ENCODE results near the gene HMGN4. TPM values are rescaled to one million over a fixed set of nuclear protein-coding genes. Genes with fewer than 3 reads are reported as not detected.
"Not testable (repeated sequence)": the region's sequence is repeated elsewhere in the genome, so short reads cannot be mapped to it uniquely, and the experiment has no call there.

Gene HMGN4
- total RNA-seq, 2 experiments from 2014 or later, result 22.7 to 24.8 TPM

GRCh38 chr6:26502165-26502564 is 36.0 kb upstream of the HMGN4 start:
- peak overlapping the region; percentile 82 for H3K4me3 Mint-ChIP-seq
- peaks cover 16% of the 10 kb centered on the region for H3K4me1 Mint-ChIP-seq (ENCODE audit: low read depth)
- H3K36me3 Mint-ChIP-seq (ENCODE audit: low read depth), result no peaks in the 10 kb centered on the region
- Histone ChIP-seq H3K4me1 (ENCODE audit: insufficient read depth, low read length) (peaks cover 13% of the 10 kb centered on the region), H3K9me3 (ENCODE audit: control insufficient read depth in 1 of 2, insufficient read depth in 1 of 2, low read length in 2 of 2) (peaks cover 0 to 5% of the 10 kb centered on the region in 2 experiments), H3K36me3 (ENCODE audit: insufficient read depth, low read length) (no peaks in the 10 kb centered on the region), H3K4me3 (ENCODE audit: low read length) (peak overlapping the region; percentile 50), H3K27me3 (ENCODE audit: control insufficient read depth in 1 of 2, insufficient read depth in 2 of 2, low read length in 2 of 2) (peaks cover 5 to 25% of the 10 kb centered on the region in 2 experiments), H3K27ac (ENCODE audit: low read depth in 1 of 2, low read length in 2 of 2) (no peak overlapping the region)
- DNase-seq, result peak in 1 of 14 experiments; percentile 8
- intact Hi-C loops (cut with DNase I, micrococcal nuclease), result no loop called here
- H3K27ac Mint-ChIP-seq, result no peak overlapping the region
- H3K9me3 Mint-ChIP-seq, result no peaks in the 10 kb centered on the region
- ATAC-seq (ENCODE audit: poor library complexity), result peak; percentile 32
- POLR2A ChIA-PET, result interaction anchor here (0.9 to 3.8 kb wide), 6 partner anchors 17 to 35 kb away, joined by 3 to 25 read pairs (median 5); partner anchors contain the start of gene HMGN4
- no peak for TF ChIP-seq CTCF (IDR thresholded peaks at IDR 0.05)
- peaks cover 40% of the 10 kb centered on the region for H3K27me3 Mint-ChIP-seq
- CTCF ChIA-PET, result interaction anchor here (1.2 kb wide), 1 partner anchor 31 kb away, joined by 3 read pairs; no protein-coding TSS in a partner anchor

- Mint-ChIP-seq H3K4me3 (no peak overlapping the region), H3K4me1 (ENCODE audit: low read depth) (peaks cover 16% of the 10 kb centered on the region), H3K27ac (no peak overlapping the region), H3K9me3 (no peaks in the 10 kb centered on the region), H3K27me3 (peaks cover 40% of the 10 kb centered on the region), H3K36me3 (ENCODE audit: low read depth) (no peaks in the 10 kb centered on the region)
- no peak for ATAC-seq (ENCODE audit: poor library complexity)
- Histone ChIP-seq H3K4me3 (ENCODE audit: low read length) (no peak overlapping the region), H3K27me3 (ENCODE audit: control insufficient read depth in 1 of 2, insufficient read depth in 2 of 2, low read length in 2 of 2) (peaks cover 5 to 25% of the 10 kb centered on the region in 2 experiments), H3K36me3 (ENCODE audit: insufficient read depth, low read length) (no peaks in the 10 kb centered on the region), H3K27ac (ENCODE audit: low read depth in 1 of 2, low read length in 2 of 2) (no peak overlapping the region), H3K4me1 (ENCODE audit: insufficient read depth, low read length) (peaks cover 13% of the 10 kb centered on the region), H3K9me3 (ENCODE audit: control insufficient read depth in 1 of 2, insufficient read depth in 1 of 2, low read length in 2 of 2) (peaks cover 0 to 5% of the 10 kb centered on the region in 2 experiments)
- ChIA-PET POLR2A (interaction anchor here (0.9 to 3.8 kb wide), 5 partner anchors 18 to 35 kb away, joined by 3 to 25 read pairs (median 6); partner anchors contain the start of gene HMGN4), CTCF (no interaction called here)
- DNase-seq, result no peak
- no peak for TF ChIP-seq CTCF (IDR thresholded peaks at IDR 0.05)
- intact Hi-C loops (cut with DNase I, micrococcal nuclease), result no loop called here
These were observed 35.5 kb upstream of the HMGN4 start for GRCh38 chr6:26502626-26503025.

GRCh38 chr6:26507658-26508057 is 30.5 kb upstream of the HMGN4 start:
- no peak for TF ChIP-seq CTCF (IDR thresholded peaks at IDR 0.05)
- peaks cover 22% of the 10 kb centered on the region for H3K27me3 Mint-ChIP-seq
- no peaks in the 10 kb centered on the region for H3K9me3 ChIP-seq (ENCODE audit: control insufficient read depth in 1 of 2, insufficient read depth in 1 of 2, low read length in 2 of 2)
- no peak overlapping the region for H3K4me3 Mint-ChIP-seq
- H3K36me3 Mint-ChIP-seq (ENCODE audit: low read depth), result no peaks in the 10 kb centered on the region
- H3K4me3 ChIP-seq (ENCODE audit: low read length), result no peak overlapping the region
- ATAC-seq (ENCODE audit: poor library complexity), result no peak
- ChIA-PET POLR2A (no interaction called here), CTCF (no interaction called here)
- no peaks in the 10 kb centered on the region for H3K4me1 ChIP-seq (ENCODE audit: insufficient read depth, low read length)
- H3K36me3 ChIP-seq (ENCODE audit: insufficient read depth, low read length), result no peaks in the 10 kb centered on the region
- no peak overlapping the region for H3K27ac Mint-ChIP-seq
- DNase-seq, result no peak
- H3K27ac ChIP-seq (ENCODE audit: low read depth in 1 of 2, low read length in 2 of 2), result no peak overlapping the region
- no peaks in the 10 kb centered on the region for H3K9me3 Mint-ChIP-seq
- intact Hi-C loops (cut with DNase I, micrococcal nuclease), result no loop called here
- peaks cover 0 to 16% of the 10 kb centered on the region in 2 experiments for H3K27me3 ChIP-seq (ENCODE audit: control insufficient read depth in 1 of 2, insufficient read depth in 2 of 2, low read length in 2 of 2)
- H3K4me1 Mint-ChIP-seq (ENCODE audit: low read depth), result no peaks in the 10 kb centered on the region

GRCh38 chr6:26511033-26511432 is 27.1 kb upstream of the HMGN4 start:
- POLR2A ChIA-PET, result not testable (repeated sequence)

More at GRCh38 chr6:26511033-26511432, 27.1 kb upstream of the HMGN4 start:
- H3K4me3 ChIP-seq (ENCODE audit: low read length); H3K27me3 ChIP-seq (ENCODE audit: control insufficient read depth in 1 of 2, insufficient read depth in 2 of 2, low read length in 2 of 2); H3K9me3 Mint-ChIP-seq; H3K4me1 Mint-ChIP-seq (ENCODE audit: low read depth); H3K36me3 Mint-ChIP-seq (ENCODE audit: low read depth); H3K27me3 Mint-ChIP-seq; H3K9me3 ChIP-seq (ENCODE audit: control insufficient read depth in 1 of 2, insufficient read depth in 1 of 2, low read length in 2 of 2); H3K27ac Mint-ChIP-seq; DNase-seq; H3K4me3 Mint-ChIP-seq; H3K36me3 ChIP-seq (ENCODE audit: insufficient read depth, low read length); H3K27ac ChIP-seq (ENCODE audit: low read depth in 1 of 2, low read length in 2 of 2); ATAC-seq (ENCODE audit: poor library complexity); H3K4me1 ChIP-seq (ENCODE audit: insufficient read depth, low read length); intact Hi-C loops (cut with DNase I, micrococcal nuclease): not testable (repeated sequence)
- CTCF ChIA-PET, result interaction anchor here (0.7 kb wide), 1 partner anchor 159 kb away, joined by 4 read pairs; no protein-coding TSS in a partner anchor
